B cell (primary cell): ENCODE measurements around the gene ADAM12. TPM values are rescaled to one million over a fixed set of nuclear protein-coding genes. Genes with fewer than 3 reads are reported as not detected.

Source experiments
- ATAC-seq: fragments of 200-7000 bp; cut with Tn5 transposase; one replicate; pipeline ENCODE4 v1.10.0; 2021; ENCODE audit warnings: low read depth, mild to moderate bottlenecking, moderate number of reproducible peaks, moderate library complexity
- CTCF ChIA-PET: fragments of 350-600 bp; sonication (Branson Sonifier 250); formaldehyde crosslinking; loops from one replicate; lab custom pipeline; 2021; ENCODE audit warnings: antibody characterized with exemption, inconsistent platforms; lab: Charles Lee
- POLR2A ChIA-PET: fragments of 350-600 bp; sonication (Branson Sonifier 250); formaldehyde crosslinking; loops from one replicate; lab custom pipeline; 2021; ENCODE audit warnings: antibody characterized with exemption; lab: Charles Lee
- DNase-seq: peaks from one replicate; pipeline ENCODE4 v3.0.0; 2013
- H2AFZ ChIP-seq: 2 replicates; pipeline ENCODE4 v1.6.1; 2012; ENCODE audit warnings: mild to moderate bottlenecking, low read depth, low read length; ENCODE audit not compliant: insufficient read depth, poor library complexity, severe bottlenecking
- H3K27ac ChIP-seq, 2 donors: 1 replicate in 1 of 2; 2 replicates in 1 of 2; pipeline ENCODE4 v1.5.1; 2012 to 2013; ENCODE audit warnings: low read length in 2 of 2, mild to moderate bottlenecking in 2 of 2, moderate library complexity in 1 of 2
- H3K27me3 ChIP-seq, 4 experiments: fragments of 200-600 bp in 1 of 4; sonication (generic) in 1 of 4; replicated peaks in 1 of 4; 1 replicate in 2 of 4; 2 replicates in 2 of 4; pipeline versions ENCODE4 v1.6.1 to v1.7.0; 2013 to 2016; ENCODE audit warnings: low read length in 3 of 4, mild to moderate bottlenecking in 2 of 4, mixed read lengths in 1 of 4, moderate library complexity in 1 of 4; ENCODE audit not compliant: insufficient read depth in 4 of 4, control insufficient read depth in 3 of 4; ENCODE audit errors: control extremely low read depth in 1 of 4
- H3K36me3 ChIP-seq, 2 experiments: replicated peaks in 1 of 2; 1 replicate in 1 of 2; 2 replicates in 1 of 2; pipeline versions ENCODE4 v1.6.1 to v1.7.1; 2013; ENCODE audit warnings: low read length in 1 of 2; ENCODE audit not compliant: insufficient read depth in 2 of 2, control insufficient read depth in 1 of 2; ENCODE audit errors: control extremely low read depth in 1 of 2, extremely low read depth in 1 of 2
- H3K4me1 ChIP-seq, 2 donors: fragments of 200-600 bp in 1 of 2; sonication (generic) in 1 of 2; 1 replicate in 1 of 2; 2 replicates in 1 of 2; pipeline versions ENCODE4 v1.5.1 to v1.6.1; 2013 to 2017; ENCODE audit warnings: low read length in 2 of 2; ENCODE audit not compliant: control insufficient read depth in 2 of 2, insufficient read depth in 2 of 2
- H3K4me2 ChIP-seq: replicated peaks from 2 replicates; pipeline ENCODE3; 2012; ENCODE audit warnings: mild to moderate bottlenecking, low read depth, low read length; ENCODE audit not compliant: poor library complexity, severe bottlenecking
- H3K4me3 ChIP-seq, 5 experiments: fragments of 200-600 bp in 1 of 5; sonication (generic) in 1 of 5; 1 replicate in 3 of 5; 2 replicates in 2 of 5; pipeline versions ENCODE4 v1.5.1 to v1.7.0; 2011 to 2016; ENCODE audit warnings: low read length in 4 of 5, mild to moderate bottlenecking in 4 of 5, low read depth in 2 of 5, control low read depth in 1 of 5, moderate library complexity in 1 of 5; ENCODE audit not compliant: insufficient read depth in 1 of 5; ENCODE audit errors: control extremely low read depth in 1 of 5, extremely low read depth in 1 of 5
- H3K79me2 ChIP-seq: fragments of 200-600 bp; sonication (generic); one replicate; pipeline ENCODE4 v1.6.0; 2016; ENCODE audit warnings: low read length; ENCODE audit not compliant: control insufficient read depth, insufficient read depth
- H3K9ac ChIP-seq: fragments of 200-600 bp; sonication (generic); 2 replicates; pipeline ENCODE4 v1.6.1; 2017; ENCODE audit warnings: mild to moderate bottlenecking, low read length, moderate library complexity
- H3K9me3 ChIP-seq, 3 donors: one replicate each; pipeline versions ENCODE4 v1.6.1 to v1.7.1; 2013; ENCODE audit warnings: low read length in 2 of 3; ENCODE audit not compliant: control insufficient read depth in 2 of 3, insufficient read depth in 1 of 3; ENCODE audit errors: control extremely low read depth in 1 of 3
- H4K20me1 ChIP-seq: 2 replicates; pipeline ENCODE4 v1.6.0; 2012; ENCODE audit warnings: mild to moderate bottlenecking, low read length; ENCODE audit not compliant: insufficient read depth, control insufficient read depth, poor library complexity, severe bottlenecking
- H3K27ac Mint-ChIP-seq: one replicate; pipeline ENCODE4 v1.8.0; 2021; ENCODE audit warnings: mixed read lengths
- H3K27me3 Mint-ChIP-seq: one replicate; pipeline ENCODE4 v1.8.0; 2021; ENCODE audit warnings: mixed read lengths
- H3K4me1 Mint-ChIP-seq: one replicate; pipeline ENCODE4 v1.8.0; 2021; ENCODE audit warnings: mixed read lengths
- H3K4me3 Mint-ChIP-seq: one replicate; pipeline ENCODE4 v1.8.0; 2021; ENCODE audit warnings: mixed read lengths
- H3K9me3 Mint-ChIP-seq: one replicate; pipeline ENCODE4 v1.8.0; 2022; ENCODE audit warnings: mixed read lengths; ENCODE audit not compliant: insufficient read depth
- CTCF ChIP-seq: fragments of 200-600 bp; IDR thresholded peaks from one replicate; pipeline ENCODE4 v1.8.0; 2022; ENCODE audit warnings: antibody characterized with exemption, mild to moderate bottlenecking
- EZH2 ChIP-seq: IDR thresholded peaks from 2 replicates; pipeline ENCODE4 v1.6.1; 2012; ENCODE audit warnings: borderline replicate concordance, low read depth, mild to moderate bottlenecking, moderate library complexity, low read length; ENCODE audit not compliant: insufficient read depth, poor library complexity, severe bottlenecking
- WGBS: methylation state at CpG from one replicate; pipeline ENCODE4 v1.1.5; 2013; ENCODE audit warnings: missing lambda C conversion rate; ENCODE audit not compliant: insufficient coverage; 5-methylcytosine and 5-hydroxymethylcytosine counted together
- intact Hi-C: fragments of 100-400 bp; cut with micrococcal nuclease; formaldehyde crosslinking; loops from one replicate; pipeline ENCODE4 v1.10.0; 2022
- polyA plus RNA-seq: library from polyadenylated mRNA; depleted of rRNA; stranded (reverse); fragments of >200 nt; gene quantifications from 2 replicates; pipeline ENCODE4 v1.2.3, GENCODE V29; 2012
- total RNA-seq, 2 donors: library from RNA; stranded (reverse); fragments of 120-200 nt in 1 of 2; gene quantifications; 1 replicate in 1 of 2; 2 replicates in 1 of 2; pipeline versions ENCODE4 v1.2.3 to v1.2.4, GENCODE V29; 2013 to 2022

ADAM12 gene
- total and polyA plus RNA-seq, 2 donors (not counting 1 experiment from before 2014, with no cell fraction given) = 0.01 to 0.22 TPM

GRCh38 chr10:126122881-126123280, 265.4 kb downstream of the ADAM12 start:
- no peak overlapping the region for H2AFZ ChIP-seq
- Mint-ChIP-seq H3K9me3 (no peaks in the 10 kb centered on the region), H3K4me3 (no peak overlapping the region), H3K4me1 (no peaks in the 10 kb centered on the region), H3K27me3 (no peaks in the 10 kb centered on the region), H3K27ac (no peak overlapping the region)
- no peaks in the 10 kb centered on the region for H3K36me3 ChIP-seq
- intact Hi-C loops = no loop called here
- no peaks in the 10 kb centered on the region for H3K79me2 ChIP-seq
- ChIA-PET CTCF (interaction anchor here (0.7 kb wide), 1 partner anchor 9 kb away, joined by 3 read pairs; no protein-coding TSS in a partner anchor), POLR2A (no interaction called here)
- no peak for TF ChIP-seq CTCF
- no peak for TF ChIP-seq EZH2
- no peaks in the 10 kb centered on the region for H3K4me1 ChIP-seq
- H3K9ac ChIP-seq = no peak overlapping the region
- H4K20me1 ChIP-seq = no peaks in the 10 kb centered on the region
- no peak overlapping the region for H3K27ac ChIP-seq
- H3K9me3 ChIP-seq = no peaks in the 10 kb centered on the region
- H3K4me2 ChIP-seq = no peak overlapping the region
- H3K4me3 ChIP-seq = no peak overlapping the region
- WGBS = no CpG with 5 or more reads among the region's 1 CpG
- H3K27me3 ChIP-seq = no peaks in the 10 kb centered on the region
- ATAC-seq = no peak
- DNase-seq = no peak

GRCh38 chr10:126119599-126119998, 268.7 kb downstream of the ADAM12 start:
- H3K9me3 ChIP-seq = no peaks in the 10 kb centered on the region
- H3K4me1 ChIP-seq = no peaks in the 10 kb centered on the region
- POLR2A ChIA-PET = no interaction called here
- Mint-ChIP-seq H3K9me3 (no peaks in the 10 kb centered on the region), H3K4me3 (no peak overlapping the region), H3K27ac (no peak overlapping the region), H3K27me3 (no peaks in the 10 kb centered on the region), H3K4me1 (no peaks in the 10 kb centered on the region)
- intact Hi-C loops = no loop called here
- ATAC-seq = no peak
- TF ChIP-seq EZH2 = no peak
- TF ChIP-seq CTCF = no peak
- H3K27me3 ChIP-seq = no peaks in the 10 kb centered on the region
- H3K36me3 ChIP-seq = no peaks in the 10 kb centered on the region
- no peak for DNase-seq
- H3K79me2 ChIP-seq = no peaks in the 10 kb centered on the region
- no peak overlapping the region for H2AFZ ChIP-seq
- H3K9ac ChIP-seq = no peak overlapping the region
- CTCF ChIA-PET = no interaction called here
- no peak overlapping the region for H3K27ac ChIP-seq
- H3K4me2 ChIP-seq = no peak overlapping the region
- 74% methylated on average over 3 of the region's 3 CpGs for WGBS
- H4K20me1 ChIP-seq = no peaks in the 10 kb centered on the region
- H3K4me3 ChIP-seq = no peak overlapping the region
